Measurements from ENCODE around the gene SHH. TPM values are rescaled to one million over a fixed set of nuclear protein-coding genes. Genes with fewer than 3 reads are reported as not detected.

Gene SHH
- polyA plus RNA-seq, 1 donor (not counting 4 experiments of a cell fraction or from before 2014, with no cell fraction given): not detected

GRCh38 chr7:155830961-155831806, 18.9 kb upstream of the SHH start:
- Histone ChIP-seq H3K4me2 (ENCODE audit: control insufficient read depth, extremely low read depth, insufficient read depth, low read depth, low read length) (no peak overlapping the region), H3K4me1 (ENCODE audit: control insufficient read depth, extremely low read depth, insufficient read depth, low read length) (no peaks in the 10 kb centered on the region), H3K36me3 (ENCODE audit: control insufficient read depth in 2 of 2, extremely low read depth in 1 of 2, insufficient read depth in 2 of 2, low read length in 2 of 2) (no peaks in the 10 kb centered on the region), H3K27me3 (ENCODE audit: control insufficient read depth, extremely low read depth, insufficient read depth, low read length) (no peaks in the 10 kb centered on the region), H3K27ac (ENCODE audit: control insufficient read depth, insufficient read depth, low read length) (no peak overlapping the region), H3K9me1 (ENCODE audit: control insufficient read depth, extremely low read depth, insufficient read depth, low read length) (no peaks in the 10 kb centered on the region), H2AFZ (ENCODE audit: control insufficient read depth, low read length) (no peak overlapping the region), H3K4me3 (ENCODE audit: control insufficient read depth in 2 of 3, extremely low read depth in 1 of 3, insufficient read depth in 2 of 3, low read depth in 1 of 3, low read length in 3 of 3) (no peak overlapping the region), H4K20me1 (ENCODE audit: control insufficient read depth, extremely low read depth, insufficient read depth, low read length) (no peaks in the 10 kb centered on the region), H3K9me3 (ENCODE audit: control insufficient read depth, low read depth, low read length) (peaks cover 3% of the 10 kb centered on the region), H3K79me2 (ENCODE audit: control insufficient read depth, insufficient read depth, low read length) (no peaks in the 10 kb centered on the region), H3K9ac (ENCODE audit: control insufficient read depth, extremely low read depth, insufficient read depth, low read length) (no peak overlapping the region)
- DNase-seq (ENCODE audit: low read depth, low spot score) (no peak), FAIRE-seq (no peak)
- no peak for TF ChIP-seq EZH2 (IDR thresholded peaks at IDR 0.05; ENCODE audit: low read length)
- TF ChIP-seq CTCF (optimal IDR thresholded peaks at IDR 0.05 in 1 of 3, IDR thresholded peaks at IDR 0.05 in 1 of 3, conservative IDR thresholded peaks at IDR 0.05 in 1 of 3; ENCODE audit: extremely low read depth in 1 of 3, insufficient read depth in 2 of 3, low read length in 3 of 3): no peak
- dilution Hi-C loops (cut with MboI; ENCODE audit: extremely low pct_ligation_motif_present, low sequenced_read_pairs): no loop called here

GRCh38 chr7:155829796-155830470, 17.7 kb upstream of the SHH start:
- Histone ChIP-seq H4K20me1 (ENCODE audit: control insufficient read depth, extremely low read depth, insufficient read depth, low read length) (no peaks in the 10 kb centered on the region), H3K9me1 (ENCODE audit: control insufficient read depth, extremely low read depth, insufficient read depth, low read length) (no peaks in the 10 kb centered on the region), H3K79me2 (ENCODE audit: control insufficient read depth, insufficient read depth, low read length) (no peaks in the 10 kb centered on the region), H3K27me3 (ENCODE audit: control insufficient read depth, extremely low read depth, insufficient read depth, low read length) (no peaks in the 10 kb centered on the region), H3K9me3 (ENCODE audit: control insufficient read depth, low read depth, low read length) (peaks cover 3% of the 10 kb centered on the region), H3K4me1 (ENCODE audit: control insufficient read depth, extremely low read depth, insufficient read depth, low read length) (no peaks in the 10 kb centered on the region), H3K9ac (ENCODE audit: control insufficient read depth, extremely low read depth, insufficient read depth, low read length) (no peak overlapping the region), H3K4me3 (ENCODE audit: control insufficient read depth in 2 of 3, extremely low read depth in 1 of 3, insufficient read depth in 2 of 3, low read depth in 1 of 3, low read length in 3 of 3) (no peak overlapping the region), H3K4me2 (ENCODE audit: control insufficient read depth, extremely low read depth, insufficient read depth, low read depth, low read length) (no peak overlapping the region), H3K36me3 (ENCODE audit: control insufficient read depth in 2 of 2, extremely low read depth in 1 of 2, insufficient read depth in 2 of 2, low read length in 2 of 2) (no peaks in the 10 kb centered on the region), H3K27ac (ENCODE audit: control insufficient read depth, insufficient read depth, low read length) (no peak overlapping the region), H2AFZ (ENCODE audit: control insufficient read depth, low read length) (no peak overlapping the region)
- no peak for DNase-seq (ENCODE audit: low read depth, low spot score)
- no peak for FAIRE-seq
- dilution Hi-C loops (cut with MboI; ENCODE audit: extremely low pct_ligation_motif_present, low sequenced_read_pairs): no loop called here
- no peak for TF ChIP-seq CTCF (optimal IDR thresholded peaks at IDR 0.05 in 1 of 3, IDR thresholded peaks at IDR 0.05 in 1 of 3, conservative IDR thresholded peaks at IDR 0.05 in 1 of 3; ENCODE audit: extremely low read depth in 1 of 3, insufficient read depth in 2 of 3, low read length in 3 of 3)
- TF ChIP-seq EZH2 (IDR thresholded peaks at IDR 0.05; ENCODE audit: low read length): no peak
